ENCODE results near the gene PAX5.

DNA sequence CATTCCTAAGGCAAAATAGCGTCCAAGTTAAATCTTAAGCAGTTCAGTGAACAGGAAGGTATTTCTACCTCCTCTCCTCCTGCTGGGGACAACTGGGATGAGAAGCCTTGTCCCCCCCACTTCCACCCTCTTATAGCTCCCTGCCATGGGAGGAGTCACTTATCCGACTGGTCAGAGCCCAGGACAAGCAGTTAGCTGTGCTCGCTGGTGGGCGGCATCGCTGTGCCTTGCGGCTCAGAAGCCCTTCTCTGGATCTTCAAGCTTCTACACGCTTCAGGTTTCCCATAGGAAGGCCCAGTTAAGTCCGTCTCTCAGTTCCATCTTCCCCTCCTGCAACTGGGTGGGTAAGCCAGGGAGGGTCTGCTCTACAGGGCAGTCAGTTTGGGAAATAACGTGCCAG is 77.2 kb downstream of the PAX5 start:
- TF ChIP-seq CTCF (IDR thresholded peaks at IDR 0.05): no peak
- TF ChIP-seq POLR2AphosphoS5 (IDR thresholded peaks at IDR 0.05): no peak
- no peak for TF ChIP-seq POLR2A (IDR thresholded peaks at IDR 0.05)

Measured in breast epithelium (tissue), 3 donors.